Nephron (organoid): ENCODE measurements around the gene TNFAIP2.
A peak's percentile ranks its signal among the peaks of the same experiment; 100 is the strongest.

Experiments used
- H3K27ac Mint-ChIP-seq, 3 experiments: 2 replicates each; pipeline ENCODE4 v1.8.0; 2020; ENCODE audit warnings: mixed read lengths in 3 of 3, mild to moderate bottlenecking in 2 of 3, moderate library complexity in 1 of 3
- H3K27me3 Mint-ChIP-seq: 2 replicates; pipeline ENCODE4 v1.8.0; 2021; ENCODE audit warnings: low read depth, mild to moderate bottlenecking, moderate library complexity, mixed read lengths
- H3K36me3 Mint-ChIP-seq: 2 replicates; pipeline ENCODE4 v1.8.0; 2020; ENCODE audit warnings: low read depth, mixed read lengths
- H3K4me1 Mint-ChIP-seq: 2 replicates; pipeline ENCODE4 v1.8.0; 2020; ENCODE audit warnings: mixed read lengths
- H3K4me3 Mint-ChIP-seq, 3 experiments: 2 replicates each; pipeline ENCODE4 v1.8.0; 2020; ENCODE audit warnings: mild to moderate bottlenecking in 3 of 3, mixed read lengths in 3 of 3, moderate library complexity in 2 of 3
- H3K9me3 Mint-ChIP-seq: 2 replicates; pipeline ENCODE4 v1.8.0; 2020; ENCODE audit warnings: mixed read lengths
- TF ChIP-seq, protein P1 (sequence below), 3 experiments: fragments of 200-600 bp; sonication (generic); IDR thresholded peaks; one replicate each; pipeline ENCODE4 v1.5.0; 2021; ENCODE audit warnings: antibody characterized with exemption in 3 of 3; ENCODE audit not compliant: unreplicated experiment in 3 of 3

The TNFAIP2 gene

DNA sequence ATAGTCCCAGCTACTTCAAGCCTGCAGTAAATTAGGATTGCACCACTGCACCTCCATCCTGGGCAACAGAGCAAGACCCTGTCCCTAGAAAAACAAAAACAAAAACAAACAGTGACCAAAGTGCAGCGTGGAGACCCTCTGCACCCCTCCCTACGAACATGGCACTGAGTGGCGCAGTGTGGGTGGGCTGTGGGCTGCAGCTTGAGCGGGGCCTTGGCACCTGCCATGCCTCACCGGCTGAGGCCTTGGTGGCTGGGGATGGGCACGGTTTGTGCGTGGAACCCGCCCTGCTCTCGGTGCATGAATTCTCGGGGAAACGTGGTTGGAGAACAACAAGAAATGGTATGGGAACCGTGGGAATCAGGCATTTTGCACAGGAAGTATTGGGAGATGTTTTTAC, 60.8 kb downstream of the TNFAIP2 start:
- TF ChIP-seq, protein P1, sequence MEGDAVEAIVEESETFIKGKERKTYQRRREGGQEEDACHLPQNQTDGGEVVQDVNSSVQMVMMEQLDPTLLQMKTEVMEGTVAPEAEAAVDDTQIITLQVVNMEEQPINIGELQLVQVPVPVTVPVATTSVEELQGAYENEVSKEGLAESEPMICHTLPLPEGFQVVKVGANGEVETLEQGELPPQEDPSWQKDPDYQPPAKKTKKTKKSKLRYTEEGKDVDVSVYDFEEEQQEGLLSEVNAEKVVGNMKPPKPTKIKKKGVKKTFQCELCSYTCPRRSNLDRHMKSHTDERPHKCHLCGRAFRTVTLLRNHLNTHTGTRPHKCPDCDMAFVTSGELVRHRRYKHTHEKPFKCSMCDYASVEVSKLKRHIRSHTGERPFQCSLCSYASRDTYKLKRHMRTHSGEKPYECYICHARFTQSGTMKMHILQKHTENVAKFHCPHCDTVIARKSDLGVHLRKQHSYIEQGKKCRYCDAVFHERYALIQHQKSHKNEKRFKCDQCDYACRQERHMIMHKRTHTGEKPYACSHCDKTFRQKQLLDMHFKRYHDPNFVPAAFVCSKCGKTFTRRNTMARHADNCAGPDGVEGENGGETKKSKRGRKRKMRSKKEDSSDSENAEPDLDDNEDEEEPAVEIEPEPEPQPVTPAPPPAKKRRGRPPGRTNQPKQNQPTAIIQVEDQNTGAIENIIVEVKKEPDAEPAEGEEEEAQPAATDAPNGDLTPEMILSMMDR (IDR thresholded peaks at IDR 0.05; ENCODE audit: unreplicated experiment in 3 of 3), result no peak
- H3K27ac Mint-ChIP-seq, result no peak overlapping the region
- H3K4me3 Mint-ChIP-seq, result no peak overlapping the region
- H3K36me3 Mint-ChIP-seq, result no peaks in the 10 kb centered on the region
- H3K9me3 Mint-ChIP-seq, result no peaks in the 10 kb centered on the region
- peaks cover 22% of the 10 kb centered on the region for H3K4me1 Mint-ChIP-seq
- H3K27me3 Mint-ChIP-seq, result peaks cover 37% of the 10 kb centered on the region

GRCh38 chr14:103185051-103186029, 62.1 kb downstream of the TNFAIP2 start:
- TF ChIP-seq, protein P1 (IDR thresholded peaks at IDR 0.05; ENCODE audit: unreplicated experiment in 3 of 3), result peak; percentile 82 to 85 (median 83)
- H3K9me3 Mint-ChIP-seq, result peaks cover 5% of the 10 kb centered on the region
- H3K27me3 Mint-ChIP-seq, result peaks cover 41% of the 10 kb centered on the region
- H3K4me3 Mint-ChIP-seq, result no peak overlapping the region
- peak overlapping the region in 2 of 3 experiments; percentile 30 to 86 for H3K27ac Mint-ChIP-seq
- no peaks in the 10 kb centered on the region for H3K36me3 Mint-ChIP-seq
- H3K4me1 Mint-ChIP-seq, result peaks cover 27% of the 10 kb centered on the region

DNA sequence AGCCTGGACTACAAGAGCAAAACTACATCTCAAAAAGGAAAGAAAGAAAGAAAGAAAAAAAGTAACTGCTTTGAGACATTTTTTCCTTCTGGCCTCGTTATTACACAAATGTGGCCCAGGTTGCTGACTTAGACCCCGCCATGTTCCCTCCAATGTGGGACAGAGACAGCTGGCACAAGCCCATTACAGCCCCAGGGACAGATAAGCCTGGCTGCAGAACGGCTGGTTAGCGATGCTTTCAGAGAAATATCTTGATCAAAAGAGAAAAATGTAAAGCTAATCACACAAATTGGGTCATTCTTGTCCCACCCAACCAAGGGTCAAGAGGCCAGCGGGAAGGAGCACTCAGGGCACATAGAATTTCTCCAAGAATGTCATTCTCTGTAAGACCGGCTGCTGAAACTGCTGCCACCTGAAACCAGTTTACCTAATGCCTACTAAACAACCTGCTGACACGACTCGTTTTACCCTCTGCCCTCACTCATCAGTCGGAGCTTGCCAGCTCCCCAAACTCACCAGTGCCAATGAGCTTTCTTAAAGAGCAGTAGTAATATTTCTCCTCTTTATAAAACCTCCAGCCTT, 63.1 kb downstream of the TNFAIP2 start:
- no peaks in the 10 kb centered on the region for H3K36me3 Mint-ChIP-seq
- TF ChIP-seq, protein P1 (IDR thresholded peaks at IDR 0.05; ENCODE audit: unreplicated experiment in 3 of 3), result no peak
- H3K27me3 Mint-ChIP-seq, result peaks cover 49% of the 10 kb centered on the region
- H3K4me3 Mint-ChIP-seq, result peak overlapping the region in 1 of 3 experiments; percentile 63
- peaks cover 5% of the 10 kb centered on the region for H3K9me3 Mint-ChIP-seq
- H3K27ac Mint-ChIP-seq, result peak overlapping the region; percentile 22 to 86 (median 53)
- H3K4me1 Mint-ChIP-seq, result peaks cover 30% of the 10 kb centered on the region
